SK-N-SH (cell line): ENCODE results near the gene SLC25A21.

Source experiments
- CTCF ChIP-seq: fragments of 200-600 bp; sonication (generic); IDR thresholded peaks from 2 replicates; pipeline ENCODE4 v1.6.1; 2017; ENCODE audit warnings: antibody characterized with exemption, mild to moderate bottlenecking, moderate library complexity
- NRF1 ChIP-seq: IDR thresholded peaks from 2 replicates; pipeline ENCODE4 v1.6.1; 2012; ENCODE audit warnings: low read depth, mild to moderate bottlenecking, low read length
- POLR2AphosphoS5 ChIP-seq: IDR thresholded peaks from 2 replicates; pipeline ENCODE4 v1.6.1; 2012; ENCODE audit warnings: low read depth, low read length
- RAD21 ChIP-seq: IDR thresholded peaks from 2 replicates; pipeline ENCODE4 v1.6.1; 2012; ENCODE audit warnings: mild to moderate bottlenecking, low read length
- TAF1 ChIP-seq: IDR thresholded peaks from 2 replicates; pipeline ENCODE4 v1.6.1; 2012; ENCODE audit warnings: low read depth, mild to moderate bottlenecking, low read length, moderate library complexity, borderline replicate concordance
- TEAD4 ChIP-seq: IDR thresholded peaks from 2 replicates; pipeline ENCODE4 v1.4.0; 2012; ENCODE audit warnings: mild to moderate bottlenecking, borderline replicate concordance; ENCODE audit not compliant: insufficient read depth
- USF2 ChIP-seq: fragments of 150-350 bp; IDR thresholded peaks from 2 replicates; pipeline ENCODE4 v1.6.1; 2017; ENCODE audit warnings: antibody characterized with exemption, low read length, low read depth, borderline replicate concordance
- ZBTB33 ChIP-seq: IDR thresholded peaks from 2 replicates; pipeline ENCODE4 v1.4.0; 2012; ENCODE audit warnings: low read depth, borderline replicate concordance

- TF ChIP-seq NRF1 (no peak), ZBTB33 (no peak), USF2 (no peak), CTCF (no peak), TAF1 (no peak), TEAD4 (no peak), POLR2AphosphoS5 (no peak), RAD21 (no peak)
Observed at GRCh38 chr14:37114559-37114958, 57.8 kb downstream of the SLC25A21 start.
